GM18498 (cell line): ENCODE measurements around the gene ZNF793.

Experiments used
- ATAC-seq: cut with Tn5 transposase; IDR thresholded peaks from one replicate; pipeline ENCODE4 v1.9.1; 2021; ENCODE audit warnings: mild to moderate bottlenecking, moderate library complexity; ENCODE audit not compliant: unreplicated experiment

ZNF793 gene

DNA sequence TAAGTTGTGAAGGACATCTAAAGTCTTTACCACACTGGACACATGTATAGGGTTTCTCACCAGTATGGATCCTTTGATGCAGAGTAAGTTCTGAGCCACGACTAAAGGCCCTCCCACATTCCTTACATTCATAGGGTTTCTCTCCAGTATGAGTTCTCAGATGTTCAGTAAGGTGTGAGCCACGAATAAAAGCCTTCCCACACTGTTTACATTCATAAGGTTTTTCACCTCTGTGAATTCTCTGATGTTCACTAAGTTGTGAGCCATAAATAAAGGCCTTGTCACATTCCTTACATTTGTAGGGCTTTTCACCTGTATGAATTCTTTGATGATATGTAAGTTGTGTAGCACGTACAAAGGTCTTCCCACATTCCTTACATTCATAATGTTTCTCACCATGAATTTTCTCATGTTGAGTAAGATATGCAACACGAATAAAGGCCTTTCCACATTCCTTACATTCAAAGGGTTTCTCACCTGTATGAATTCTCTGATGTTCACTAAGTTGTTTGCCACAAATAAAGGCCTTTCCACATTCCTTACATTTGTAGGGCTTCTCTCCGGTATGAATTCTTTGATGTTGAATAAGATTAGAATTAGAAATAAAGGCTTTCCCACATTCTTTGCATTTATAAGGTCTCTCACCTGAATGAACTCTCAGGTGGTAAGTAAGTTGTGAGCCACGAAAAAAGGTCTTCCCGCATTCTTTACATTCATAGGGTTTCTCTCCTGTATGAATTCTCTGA, 58.1 kb downstream of the ZNF793 start:
- no peak for ATAC-seq

- ATAC-seq, result no peak
These were observed 58.6 kb downstream of the ZNF793 start for GRCh38 chr19:37565370-37565669.

DNA sequence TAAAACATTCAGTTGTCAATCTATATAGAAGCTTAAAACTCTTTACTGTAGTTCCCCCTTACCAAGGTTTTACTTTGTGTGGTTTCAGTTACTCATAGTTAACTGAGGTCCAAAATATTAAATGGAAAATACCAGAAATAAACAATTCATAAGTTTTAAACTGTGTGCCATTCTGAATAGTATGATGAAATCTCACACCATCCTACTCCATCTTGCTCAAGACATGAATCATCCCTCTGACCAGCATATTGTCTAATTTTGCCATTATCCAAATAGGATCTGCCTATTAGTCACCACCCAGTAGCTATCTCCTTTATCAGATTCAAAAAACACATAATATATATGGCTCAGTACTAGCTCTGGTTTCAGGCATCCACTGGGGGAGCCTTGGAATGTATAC, 65.5 kb downstream of the ZNF793 start:
- no peak for ATAC-seq

GRCh38 chr19:37583340-37583739, 76.6 kb downstream of the ZNF793 start:
- no peak for ATAC-seq
